ENCODE measurements around the gene RNF144A. TPM values are rescaled to one million over a fixed set of nuclear protein-coding genes. Genes with fewer than 3 reads are reported as not detected.

RNF144A gene
- polyA plus RNA-seq, 3 donors, result 0.30 to 0.68 (median 0.48) TPM

- no peak overlapping the region for H3K27ac Mint-ChIP-seq
- peaks cover 22% of the 10 kb centered on the region for H3K4me1 Mint-ChIP-seq
- Histone ChIP-seq H4K20me1 (ENCODE audit: insufficient read depth, low read length) (no peaks in the 10 kb centered on the region), H3K27ac (ENCODE audit: low read depth in 1 of 2, low read length in 2 of 2) (no peak overlapping the region), H3K27me3 (ENCODE audit: control insufficient read depth in 2 of 2, insufficient read depth in 2 of 2, low read length in 2 of 2) (no peaks in the 10 kb centered on the region), H3K4me2 (replicated peaks; ENCODE audit: extremely low read depth, low read length, poor library complexity, severe bottlenecking) (no peak overlapping the region), H2AFZ (ENCODE audit: insufficient read depth, low read depth, low read length, poor library complexity, severe bottlenecking) (no peak overlapping the region), H3K4me1 (ENCODE audit: control insufficient read depth in 1 of 2, insufficient read depth in 2 of 2, low read length in 2 of 2) (no peaks in the 10 kb centered on the region), H3K9ac (ENCODE audit: insufficient read depth, low read length, poor library complexity, severe bottlenecking) (no peak overlapping the region), H3K4me3 (replicated peaks in 1 of 3; ENCODE audit: low read depth in 2 of 3, low read length in 3 of 3) (no peak overlapping the region), H3K36me3 (replicated peaks in 1 of 2; ENCODE audit: control insufficient read depth in 1 of 2, insufficient read depth in 2 of 2, low read length in 2 of 2) (no peaks in the 10 kb centered on the region), H3K79me2 (ENCODE audit: insufficient read depth, low read length) (peaks cover 9% of the 10 kb centered on the region), H3K9me3 (replicated peaks in 1 of 2; ENCODE audit: control insufficient read depth in 1 of 2, insufficient read depth in 1 of 2, low read length in 2 of 2) (peaks cover 0 to 3% of the 10 kb centered on the region in 2 donors)
- no peak overlapping the region for H3K4me3 Mint-ChIP-seq
- H3K9me3 Mint-ChIP-seq, result peaks cover 0 to 7% (median 0%) of the 10 kb centered on the region in 7 donors
- peaks cover 2 to 5% of the 10 kb centered on the region in 2 donors for H3K36me3 Mint-ChIP-seq
- 96% methylated on average over 9 of the region's 14 CpGs for WGBS (ENCODE audit: insufficient coverage)
- no peak for DNase-seq
- no peak for TF ChIP-seq CTCF (IDR thresholded peaks at IDR 0.05)
- H3K27me3 Mint-ChIP-seq (ENCODE audit: low read depth in 3 of 3), result peaks cover 0 to 2% (median 0%) of the 10 kb centered on the region in 3 donors
- intact Hi-C loops (cut with micrococcal nuclease), result no loop called here
These were observed 9.0 kb downstream of the RNF144A start for GRCh38 chr2:6926071-6926732.

- no peak overlapping the region for H3K27ac Mint-ChIP-seq
- Histone ChIP-seq H3K9ac (ENCODE audit: insufficient read depth, low read length, poor library complexity, severe bottlenecking) (no peak overlapping the region), H4K20me1 (ENCODE audit: insufficient read depth, low read length) (no peaks in the 10 kb centered on the region), H3K36me3 (replicated peaks in 1 of 2; ENCODE audit: control insufficient read depth in 1 of 2, insufficient read depth in 2 of 2, low read length in 2 of 2) (no peaks in the 10 kb centered on the region), H3K4me1 (ENCODE audit: control insufficient read depth in 1 of 2, insufficient read depth in 2 of 2, low read length in 2 of 2) (no peaks in the 10 kb centered on the region), H3K79me2 (ENCODE audit: insufficient read depth, low read length) (peaks cover 9% of the 10 kb centered on the region), H3K9me3 (replicated peaks in 1 of 2; ENCODE audit: control insufficient read depth in 1 of 2, insufficient read depth in 1 of 2, low read length in 2 of 2) (peaks cover 0 to 3% of the 10 kb centered on the region in 2 donors), H2AFZ (ENCODE audit: insufficient read depth, low read depth, low read length, poor library complexity, severe bottlenecking) (no peak overlapping the region), H3K4me3 (replicated peaks in 1 of 3; ENCODE audit: low read depth in 2 of 3, low read length in 3 of 3) (no peak overlapping the region), H3K27me3 (ENCODE audit: control insufficient read depth in 2 of 2, insufficient read depth in 2 of 2, low read length in 2 of 2) (no peaks in the 10 kb centered on the region), H3K4me2 (replicated peaks; ENCODE audit: extremely low read depth, low read length, poor library complexity, severe bottlenecking) (no peak overlapping the region), H3K27ac (ENCODE audit: low read depth in 1 of 2, low read length in 2 of 2) (no peak overlapping the region)
- intact Hi-C loops (cut with micrococcal nuclease), result no loop called here
- 69% methylated on average over 2 of the region's 3 CpGs for WGBS (ENCODE audit: insufficient coverage)
- DNase-seq, result no peak
- peaks cover 22% of the 10 kb centered on the region for H3K4me1 Mint-ChIP-seq
- TF ChIP-seq CTCF (IDR thresholded peaks at IDR 0.05), result no peak
- peaks cover 0 to 2% (median 0%) of the 10 kb centered on the region in 3 donors for H3K27me3 Mint-ChIP-seq (ENCODE audit: low read depth in 3 of 3)
- no peak overlapping the region for H3K4me3 Mint-ChIP-seq
- H3K9me3 Mint-ChIP-seq, result peaks cover 0 to 7% (median 0%) of the 10 kb centered on the region in 7 donors
- peaks cover 2 to 5% of the 10 kb centered on the region in 2 donors for H3K36me3 Mint-ChIP-seq
These were observed 10.0 kb downstream of the RNF144A start for GRCh38 chr2:6927186-6927585.

All from CD14-positive monocyte (primary cell).